ENCODE data around the gene MS4A4A.

DNA sequence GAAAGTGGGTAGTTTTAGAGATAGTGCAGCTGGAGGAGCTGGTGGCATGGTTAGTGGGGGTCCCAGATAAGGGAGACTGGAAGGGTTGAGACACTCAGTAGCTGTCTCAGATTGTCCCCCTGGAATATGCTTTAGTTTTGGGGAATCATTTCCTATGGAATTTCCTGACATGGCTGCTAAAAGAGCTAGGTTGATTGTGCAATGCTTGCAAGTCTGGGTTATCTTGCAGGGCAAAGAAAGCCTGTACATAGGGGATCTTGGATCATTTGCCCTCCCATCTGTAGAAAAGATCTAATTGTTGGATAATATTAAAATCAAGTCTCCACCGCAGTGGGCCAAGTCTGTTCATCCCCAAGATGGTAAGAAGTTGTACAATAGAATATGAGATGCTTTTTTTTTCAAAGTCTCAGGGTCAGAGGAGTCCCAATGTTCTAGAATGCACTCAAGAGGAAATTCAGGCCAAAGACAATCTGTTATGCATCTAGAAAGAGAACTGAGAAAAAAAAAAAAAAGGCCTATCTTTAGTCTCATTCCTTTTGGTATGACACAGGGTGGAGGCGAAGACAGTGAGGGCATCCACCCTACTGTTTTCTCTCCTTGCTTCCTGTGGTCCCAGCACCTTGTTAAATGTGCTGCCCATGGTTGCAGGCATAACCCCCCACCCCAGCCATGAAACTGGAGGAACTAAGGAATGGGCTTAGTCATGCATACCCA is 66.8 kb downstream of the MS4A4A start:
- TF ChIP-seq, protein P1, sequence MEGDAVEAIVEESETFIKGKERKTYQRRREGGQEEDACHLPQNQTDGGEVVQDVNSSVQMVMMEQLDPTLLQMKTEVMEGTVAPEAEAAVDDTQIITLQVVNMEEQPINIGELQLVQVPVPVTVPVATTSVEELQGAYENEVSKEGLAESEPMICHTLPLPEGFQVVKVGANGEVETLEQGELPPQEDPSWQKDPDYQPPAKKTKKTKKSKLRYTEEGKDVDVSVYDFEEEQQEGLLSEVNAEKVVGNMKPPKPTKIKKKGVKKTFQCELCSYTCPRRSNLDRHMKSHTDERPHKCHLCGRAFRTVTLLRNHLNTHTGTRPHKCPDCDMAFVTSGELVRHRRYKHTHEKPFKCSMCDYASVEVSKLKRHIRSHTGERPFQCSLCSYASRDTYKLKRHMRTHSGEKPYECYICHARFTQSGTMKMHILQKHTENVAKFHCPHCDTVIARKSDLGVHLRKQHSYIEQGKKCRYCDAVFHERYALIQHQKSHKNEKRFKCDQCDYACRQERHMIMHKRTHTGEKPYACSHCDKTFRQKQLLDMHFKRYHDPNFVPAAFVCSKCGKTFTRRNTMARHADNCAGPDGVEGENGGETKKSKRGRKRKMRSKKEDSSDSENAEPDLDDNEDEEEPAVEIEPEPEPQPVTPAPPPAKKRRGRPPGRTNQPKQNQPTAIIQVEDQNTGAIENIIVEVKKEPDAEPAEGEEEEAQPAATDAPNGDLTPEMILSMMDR (IDR thresholded peaks at IDR 0.05): no peak
- TF ChIP-seq POLR2A (IDR thresholded peaks at IDR 0.05; ENCODE audit: low read depth): no peak
- no peak for TF ChIP-seq EP300 (IDR thresholded peaks at IDR 0.05)

Data from esophagus muscularis mucosa (tissue), 4 donors.